Fibroblast of skin of left biceps (primary cell): Measurements from ENCODE around the gene CTTNBP2.

Experiments used
- DNase-seq, 2 experiments: peaks; one replicate each; pipeline ENCODE4 v3.0.0-alpha.2; 2013; ENCODE audit warnings: low read depth in 2 of 2

CTTNBP2 gene

GRCh38 chr7:117790251-117790650 is 83.0 kb downstream of the CTTNBP2 start:
- no peak for DNase-seq

- no peak for DNase-seq
Observed at GRCh38 chr7:117785431-117785830, 87.8 kb downstream of the CTTNBP2 start.

- no peak for DNase-seq
Observed at GRCh38 chr7:117784315-117784714, 88.9 kb downstream of the CTTNBP2 start.

GRCh38 chr7:117782761-117783160 is 90.5 kb downstream of the CTTNBP2 start:
- DNase-seq, result no peak

- no peak for DNase-seq
Observed at GRCh38 chr7:117781707-117782106, 91.5 kb downstream of the CTTNBP2 start.

GRCh38 chr7:117780832-117781231 is 92.4 kb downstream of the CTTNBP2 start:
- DNase-seq, result no peak

GRCh38 chr7:117777335-117778142 is 95.7 kb downstream of the CTTNBP2 start:
- no peak for DNase-seq

GRCh38 chr7:117776224-117776623 is 97.0 kb downstream of the CTTNBP2 start:
- no peak for DNase-seq

- DNase-seq, result no peak
Observed at GRCh38 chr7:117775801-117776200, 97.4 kb downstream of the CTTNBP2 start.

GRCh38 chr7:117774943-117775342 is 98.3 kb downstream of the CTTNBP2 start:
- DNase-seq, result no peak

GRCh38 chr7:117772421-117772820 is 100.8 kb downstream of the CTTNBP2 start:
- no peak for DNase-seq

GRCh38 chr7:117771756-117772155 is 101.5 kb downstream of the CTTNBP2 start:
- no peak for DNase-seq

- no peak for DNase-seq
Observed at GRCh38 chr7:117769085-117769484, 104.2 kb downstream of the CTTNBP2 start.

GRCh38 chr7:117767951-117768350 is 105.3 kb downstream of the CTTNBP2 start:
- no peak for DNase-seq

- no peak for DNase-seq
Observed at GRCh38 chr7:117766913-117767312, 106.3 kb downstream of the CTTNBP2 start.

GRCh38 chr7:117764031-117764430 is 109.2 kb downstream of the CTTNBP2 start:
- DNase-seq, result no peak

- no peak for DNase-seq
Observed at GRCh38 chr7:117762055-117762454, 111.2 kb downstream of the CTTNBP2 start.

GRCh38 chr7:117759950-117760640 is 113.1 kb downstream of the CTTNBP2 start:
- DNase-seq, result peak; percentile 27 to 33

- no peak for DNase-seq
Observed at GRCh38 chr7:117757440-117757839, 115.8 kb downstream of the CTTNBP2 start.

GRCh38 chr7:117756586-117757085 is 116.6 kb downstream of the CTTNBP2 start:
- DNase-seq, result no peak

GRCh38 chr7:117755136-117755535 is 118.1 kb downstream of the CTTNBP2 start:
- DNase-seq, result no peak

GRCh38 chr7:117751775-117752174 is 121.5 kb downstream of the CTTNBP2 start:
- DNase-seq, result no peak
